Stimulated activated naive CD8-positive, alpha-beta T cell treated with anti-CD3 and anti-CD28 coated beads, Interleukin-15, Interleukin-2, amounts not matched to agents 100 ng/mL and 50 ng/mL, for 24 hours (primary cell): ENCODE data around the gene XRCC3.

Experiments
- H3K27ac Mint-ChIP-seq: one replicate; pipeline ENCODE4 v1.8.0; 2021; ENCODE audit warnings: mild to moderate bottlenecking, mixed read lengths
- H3K27me3 Mint-ChIP-seq: one replicate; pipeline ENCODE4 v1.8.0; 2021; ENCODE audit warnings: mixed read lengths
- H3K36me3 Mint-ChIP-seq: one replicate; pipeline ENCODE4 v1.8.0; 2021; ENCODE audit warnings: low read depth, mixed read lengths
- H3K4me1 Mint-ChIP-seq: one replicate; pipeline ENCODE4 v1.8.0; 2021; ENCODE audit warnings: low read depth, mixed read lengths
- H3K4me3 Mint-ChIP-seq: one replicate; pipeline ENCODE4 v1.8.0; 2021; ENCODE audit warnings: mild to moderate bottlenecking, mixed read lengths
- H3K9me3 Mint-ChIP-seq: one replicate; pipeline ENCODE4 v1.8.0; 2021; ENCODE audit warnings: mixed read lengths

The XRCC3 gene

DNA sequence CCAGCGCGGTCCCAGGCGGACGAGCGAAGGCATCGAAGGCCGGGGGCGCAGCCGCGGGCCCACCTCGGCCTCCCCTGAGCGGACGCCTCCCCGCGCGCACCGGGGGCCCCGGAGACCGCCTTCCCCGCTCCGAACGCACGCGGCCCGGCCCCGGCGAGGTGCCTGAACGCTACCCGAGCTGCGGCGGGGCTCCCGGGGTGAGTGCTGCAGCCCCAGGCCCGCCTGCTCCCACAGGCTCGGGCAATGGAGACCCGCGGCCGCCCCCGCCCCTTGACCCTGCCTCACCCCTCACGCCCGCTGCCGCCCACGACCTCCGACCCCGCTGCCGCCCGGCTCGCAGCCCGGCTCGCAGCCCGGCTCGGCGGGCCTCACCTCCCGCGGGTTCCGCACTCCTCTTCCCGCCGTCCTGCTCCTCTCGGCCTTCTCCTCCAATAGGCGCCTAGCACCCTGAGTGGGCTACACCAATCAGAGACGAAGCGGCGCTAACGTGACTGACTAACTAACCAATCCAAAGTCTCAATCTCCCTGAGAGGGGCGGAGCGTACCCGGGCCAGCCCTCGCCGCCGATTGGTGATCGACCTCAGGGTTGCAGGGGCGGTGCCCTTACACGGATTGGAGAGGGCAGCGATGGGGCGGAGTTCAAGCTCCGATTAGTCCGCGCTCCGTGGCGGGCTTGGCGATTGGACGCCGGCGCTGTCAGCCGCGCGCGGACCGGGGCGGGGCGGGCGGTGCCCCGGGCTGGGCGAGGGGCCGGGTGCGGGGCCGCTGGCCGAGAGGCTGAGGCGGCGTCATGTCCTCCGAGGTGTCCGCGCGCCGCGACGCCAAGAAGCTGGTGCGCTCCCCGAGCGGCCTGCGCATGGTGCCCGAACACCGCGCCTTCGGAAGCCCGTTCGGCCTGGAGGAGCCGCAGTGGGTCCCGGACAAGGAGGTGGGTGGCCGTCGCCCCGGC is at the start of gene XRCC3, which contains the start of gene ZFYVE21:
Gene XRCC3, minus strand, starts transcription at position 400 of the 949 bp plus-strand sequence. CDS start 4,364 bp downstream, outside the sequence.
Gene ZFYVE21, plus strand, starts transcription at position 759 of the 949 bp plus-strand sequence. Its CDS starts 32 bp downstream, at position 791.
- H3K9me3 Mint-ChIP-seq = no peaks in the 10 kb centered on the region
- H3K4me3 Mint-ChIP-seq = peak within 1 kb of the TSS; percentile 87
- H3K4me1 Mint-ChIP-seq = peaks cover 51% of the 10 kb centered on the region
- peaks cover 12% of the 10 kb centered on the region for H3K36me3 Mint-ChIP-seq
- peak within 1 kb of the TSS; percentile 94 for H3K27ac Mint-ChIP-seq
- no peaks in the 10 kb centered on the region for H3K27me3 Mint-ChIP-seq

DNA sequence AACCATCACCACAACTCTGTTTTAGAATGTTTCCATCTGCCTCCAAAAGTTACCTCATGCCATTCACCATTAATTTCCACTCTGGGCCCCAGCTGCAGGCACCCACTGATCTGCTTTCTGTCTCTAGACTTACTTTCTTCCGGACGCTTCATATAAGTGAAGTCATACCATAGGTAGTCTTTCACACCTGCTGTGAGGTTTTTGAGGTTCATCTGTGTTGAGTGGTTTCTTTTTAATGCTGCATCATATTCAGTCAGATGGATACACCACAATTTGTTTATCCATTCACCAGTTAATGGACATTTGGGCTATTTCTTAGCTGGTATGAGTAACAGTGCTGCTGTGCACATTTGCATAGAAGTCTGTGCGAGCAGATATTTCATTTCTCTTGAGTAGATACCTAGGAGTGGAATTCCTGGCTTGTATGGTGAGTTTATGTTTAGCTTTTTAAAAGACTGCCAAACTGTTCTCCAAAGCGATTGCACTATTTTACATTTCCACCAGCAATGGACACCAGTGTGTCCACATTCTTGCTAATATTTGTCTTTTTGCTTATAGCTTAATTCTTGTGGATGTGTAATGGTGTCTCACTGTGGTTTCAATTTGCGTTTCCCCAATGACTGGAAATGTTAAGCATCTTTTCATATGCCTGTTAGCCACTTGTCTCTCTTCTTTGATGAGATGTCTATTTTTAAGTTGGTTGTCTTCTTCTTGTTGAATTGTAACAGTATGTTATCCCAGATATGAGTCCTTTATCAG is 48.7 kb upstream of the XRCC3 start:
- Mint-ChIP-seq H3K27ac (no peak overlapping the region), H3K4me1 (peaks cover 6% of the 10 kb centered on the region), H3K27me3 (no peaks in the 10 kb centered on the region), H3K36me3 (no peaks in the 10 kb centered on the region), H3K9me3 (no peaks in the 10 kb centered on the region), H3K4me3 (no peak overlapping the region)

DNA sequence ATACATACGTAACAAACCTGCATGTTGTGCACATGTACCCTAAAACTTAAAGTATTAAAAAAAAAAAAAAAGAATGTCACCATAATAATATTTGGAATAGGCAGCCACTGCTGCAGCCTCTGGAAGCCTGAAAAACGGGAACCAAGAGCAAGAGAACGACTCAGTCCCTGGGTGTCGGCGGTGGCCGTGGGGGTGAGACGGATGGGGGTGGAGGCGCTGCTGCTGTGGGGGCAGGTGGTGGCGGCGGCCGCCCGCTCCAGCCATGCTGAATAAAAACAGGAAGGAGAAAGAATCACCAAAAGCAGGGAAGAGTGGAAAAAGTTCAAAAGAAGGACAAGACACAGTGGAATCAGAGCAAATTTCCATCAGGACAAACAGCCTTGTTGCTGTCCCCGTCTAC is 47.3 kb upstream of the XRCC3 start:
- no peaks in the 10 kb centered on the region for H3K27me3 Mint-ChIP-seq
- peaks cover 6% of the 10 kb centered on the region for H3K4me1 Mint-ChIP-seq
- no peak overlapping the region for H3K4me3 Mint-ChIP-seq
- H3K9me3 Mint-ChIP-seq = no peaks in the 10 kb centered on the region
- H3K36me3 Mint-ChIP-seq = no peaks in the 10 kb centered on the region
- H3K27ac Mint-ChIP-seq = no peak overlapping the region

DNA sequence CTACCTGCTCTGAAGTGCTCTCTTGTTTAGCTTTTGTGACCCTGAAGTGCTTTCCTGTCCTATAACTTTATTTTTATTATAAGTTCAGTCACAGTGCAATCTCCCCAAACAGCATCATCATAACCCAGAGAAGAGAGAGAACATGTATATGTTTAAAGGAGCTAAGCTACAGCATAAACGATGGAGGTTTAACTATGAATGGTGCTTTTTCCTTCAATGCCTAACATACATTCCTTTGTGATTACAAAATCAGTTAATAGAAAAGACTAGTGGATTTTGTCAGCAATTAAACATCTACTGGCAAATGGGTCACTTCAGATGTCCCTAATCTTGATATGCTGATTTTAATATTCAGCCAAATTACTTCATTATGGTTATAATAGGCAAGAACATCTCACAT is 46.8 kb upstream of the XRCC3 start:
- no peak overlapping the region for H3K27ac Mint-ChIP-seq
- H3K4me3 Mint-ChIP-seq = no peak overlapping the region
- no peaks in the 10 kb centered on the region for H3K36me3 Mint-ChIP-seq

DNA sequence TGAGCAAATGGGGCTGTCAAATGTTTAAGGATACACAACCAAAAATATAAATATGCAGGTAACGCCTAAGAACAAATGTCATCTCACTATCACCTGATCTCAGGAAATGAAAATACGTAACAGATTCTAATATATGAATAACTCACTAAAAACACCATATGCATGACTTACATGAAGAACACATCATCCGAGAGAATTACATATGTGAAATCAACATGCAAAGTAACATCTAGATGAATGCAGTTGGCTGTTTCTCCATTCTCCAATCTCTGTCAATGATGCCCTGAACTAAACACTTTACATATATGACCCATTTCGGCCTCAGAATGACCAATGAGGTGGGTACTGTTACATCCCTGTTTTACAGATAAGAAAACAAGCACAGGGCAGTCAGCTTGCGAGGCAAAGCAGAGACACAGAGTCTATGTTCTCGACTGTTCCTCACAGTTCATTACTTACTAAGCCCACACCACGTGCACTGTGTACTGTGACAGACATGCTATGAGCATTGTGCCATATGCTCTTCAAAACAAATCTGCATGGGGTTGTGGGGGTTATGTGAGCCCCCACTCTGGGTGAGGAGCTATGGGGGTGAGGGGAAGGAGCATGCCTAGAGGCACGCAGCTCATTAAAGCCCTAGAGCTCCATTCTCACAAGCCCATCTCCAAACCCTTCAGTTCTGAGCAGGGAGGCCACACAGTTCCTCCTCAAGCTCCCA is 43.0 kb upstream of the XRCC3 start:
- Mint-ChIP-seq H3K27me3 (no peaks in the 10 kb centered on the region), H3K4me1 (no peaks in the 10 kb centered on the region), H3K27ac (no peak overlapping the region), H3K36me3 (peaks cover 2% of the 10 kb centered on the region), H3K4me3 (no peak overlapping the region), H3K9me3 (no peaks in the 10 kb centered on the region)

More for the DNA sequence above, 46.8 kb upstream of the XRCC3 start:
- Mint-ChIP-seq H3K27me3 (no peaks in the 10 kb centered on the region), H3K4me1 (peaks cover 6% of the 10 kb centered on the region), H3K9me3 (no peaks in the 10 kb centered on the region)

DNA sequence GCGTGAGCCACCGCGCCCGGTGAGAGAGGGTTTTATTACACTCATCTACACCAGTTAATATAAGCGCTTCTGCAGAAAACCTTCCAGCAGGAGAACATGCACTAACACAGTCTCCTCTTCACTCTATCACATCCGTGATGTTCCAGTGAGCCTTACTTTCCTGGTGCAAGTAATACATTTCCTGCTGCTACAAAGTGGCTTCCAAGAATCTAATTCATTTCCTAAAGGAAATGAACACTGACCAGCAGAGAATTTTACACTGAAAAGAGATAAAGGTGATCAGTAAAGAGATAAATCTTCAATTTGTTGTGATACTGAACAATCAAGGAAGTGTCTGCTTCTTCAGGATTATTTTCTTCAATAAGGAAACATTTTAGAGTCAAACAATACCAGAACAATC is 39.8 kb upstream of the XRCC3 start:
- peaks cover 8% of the 10 kb centered on the region for H3K36me3 Mint-ChIP-seq
- no peak overlapping the region for H3K27ac Mint-ChIP-seq
- no peaks in the 10 kb centered on the region for H3K9me3 Mint-ChIP-seq
- no peaks in the 10 kb centered on the region for H3K4me1 Mint-ChIP-seq
- H3K4me3 Mint-ChIP-seq = no peak overlapping the region
- no peaks in the 10 kb centered on the region for H3K27me3 Mint-ChIP-seq

DNA sequence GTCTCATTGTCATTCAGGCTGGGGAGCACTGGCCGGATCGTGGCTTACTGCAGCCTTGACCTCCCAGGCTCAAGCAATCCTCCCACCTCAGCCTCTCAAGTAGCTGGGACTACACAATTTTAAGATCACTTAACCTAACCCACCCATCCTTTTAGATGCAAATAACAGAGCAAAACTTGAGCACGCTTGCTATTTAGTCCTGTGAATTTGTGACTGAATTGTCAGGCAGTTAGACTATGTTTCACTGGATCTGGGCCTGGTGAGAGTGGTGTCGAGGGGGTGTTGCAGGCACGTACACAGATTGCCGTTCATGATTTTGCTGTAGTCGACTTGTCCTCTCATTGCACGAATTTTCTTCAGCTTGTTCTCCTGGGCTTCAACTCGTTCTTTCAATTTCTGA is 38.5 kb upstream of the XRCC3 start:
- H3K36me3 Mint-ChIP-seq = peaks cover 12% of the 10 kb centered on the region
- H3K4me3 Mint-ChIP-seq = no peak overlapping the region
- H3K9me3 Mint-ChIP-seq = no peaks in the 10 kb centered on the region
- H3K27me3 Mint-ChIP-seq = no peaks in the 10 kb centered on the region
- no peak overlapping the region for H3K27ac Mint-ChIP-seq
- peaks cover 3% of the 10 kb centered on the region for H3K4me1 Mint-ChIP-seq

DNA sequence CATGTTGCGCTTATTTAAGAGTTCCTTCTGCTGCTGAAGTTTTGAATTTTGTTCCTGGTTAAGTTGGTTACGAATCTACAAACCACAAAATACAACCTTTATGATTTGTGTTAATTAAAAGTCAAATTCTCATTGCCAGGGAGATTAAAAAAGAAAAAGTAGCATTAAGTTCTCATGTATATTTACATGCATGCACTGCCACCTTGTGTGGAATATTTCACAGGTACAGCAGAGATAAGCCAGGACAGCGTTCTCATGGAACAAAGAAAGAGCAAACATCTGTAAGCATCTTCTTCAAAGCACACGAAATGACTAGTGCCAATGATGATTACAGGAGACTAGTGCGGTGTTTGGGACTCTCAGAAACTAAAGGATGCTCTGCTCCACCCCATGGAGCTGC is 34.6 kb upstream of the XRCC3 start:
- Mint-ChIP-seq H3K4me1 (peaks cover 11% of the 10 kb centered on the region), H3K4me3 (no peak overlapping the region), H3K27me3 (no peaks in the 10 kb centered on the region), H3K9me3 (no peaks in the 10 kb centered on the region), H3K27ac (no peak overlapping the region), H3K36me3 (peaks cover 12% of the 10 kb centered on the region)

DNA sequence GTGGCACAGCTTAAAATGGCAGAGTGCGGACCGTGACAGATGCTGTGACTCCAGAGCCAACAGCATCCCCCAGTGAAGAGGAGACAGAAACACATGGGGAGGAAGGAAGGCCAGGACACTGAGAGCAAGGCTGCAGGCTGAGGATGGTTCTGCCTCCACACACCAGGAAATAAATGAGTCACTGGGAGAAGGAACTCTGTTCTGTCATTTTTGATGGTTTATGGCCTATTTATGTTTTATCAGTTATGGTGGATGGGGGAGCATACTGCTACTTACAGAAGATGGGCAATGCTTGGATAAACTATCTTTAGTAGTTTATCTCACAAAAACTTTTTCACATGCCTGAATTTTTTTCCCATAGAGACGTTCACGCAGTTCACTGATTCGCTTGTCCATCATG is 34.2 kb upstream of the XRCC3 start:
- Mint-ChIP-seq H3K4me1 (peaks cover 11% of the 10 kb centered on the region), H3K36me3 (peaks cover 12% of the 10 kb centered on the region), H3K27me3 (no peaks in the 10 kb centered on the region), H3K4me3 (no peak overlapping the region), H3K9me3 (no peaks in the 10 kb centered on the region), H3K27ac (no peak overlapping the region)

DNA sequence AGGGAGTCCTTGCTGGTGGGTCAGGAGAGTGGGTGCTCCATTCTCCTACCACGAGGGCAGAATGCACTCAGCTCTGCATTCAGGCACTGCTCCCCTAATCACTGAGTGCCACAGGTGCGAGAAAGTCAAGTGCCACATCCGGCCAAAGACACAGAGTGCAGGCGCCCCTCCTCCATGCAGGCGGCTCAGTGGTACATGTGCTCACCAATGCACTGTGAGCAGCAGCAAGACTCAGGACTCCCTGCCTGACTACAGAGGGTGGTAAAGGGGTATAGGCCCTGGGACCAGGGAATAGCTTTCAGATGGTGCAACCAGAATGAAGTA is 33.2 kb upstream of the XRCC3 start:
- no peaks in the 10 kb centered on the region for H3K9me3 Mint-ChIP-seq
- peak overlapping the region; percentile 74 for H3K27ac Mint-ChIP-seq
- H3K36me3 Mint-ChIP-seq = peaks cover 12% of the 10 kb centered on the region
- H3K27me3 Mint-ChIP-seq = no peaks in the 10 kb centered on the region
- peaks cover 11% of the 10 kb centered on the region for H3K4me1 Mint-ChIP-seq
- no peak overlapping the region for H3K4me3 Mint-ChIP-seq

DNA sequence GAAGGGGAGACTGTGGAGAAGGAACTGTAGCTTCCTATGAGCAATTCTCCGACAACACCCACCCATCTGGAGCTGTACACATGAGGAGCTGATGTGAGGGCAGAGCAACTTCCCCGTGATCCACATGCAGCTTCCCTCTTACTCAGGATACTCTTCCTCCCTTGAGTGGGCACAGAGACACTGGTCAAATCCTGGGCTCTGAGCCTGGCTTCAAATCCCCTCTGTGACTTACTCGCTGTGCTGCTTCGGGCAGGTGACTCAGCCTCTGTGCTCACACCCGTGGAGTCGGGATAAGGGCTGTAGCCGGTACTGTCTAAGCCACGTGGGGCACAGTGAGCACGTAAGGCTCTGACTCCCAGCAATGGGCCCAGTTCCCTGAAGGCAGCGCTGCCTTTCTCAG is 31.4 kb upstream of the XRCC3 start:
- Mint-ChIP-seq H3K9me3 (no peaks in the 10 kb centered on the region), H3K4me1 (peaks cover 11% of the 10 kb centered on the region), H3K4me3 (no peak overlapping the region), H3K27ac (no peak overlapping the region), H3K27me3 (no peaks in the 10 kb centered on the region), H3K36me3 (peaks cover 4% of the 10 kb centered on the region)

DNA sequence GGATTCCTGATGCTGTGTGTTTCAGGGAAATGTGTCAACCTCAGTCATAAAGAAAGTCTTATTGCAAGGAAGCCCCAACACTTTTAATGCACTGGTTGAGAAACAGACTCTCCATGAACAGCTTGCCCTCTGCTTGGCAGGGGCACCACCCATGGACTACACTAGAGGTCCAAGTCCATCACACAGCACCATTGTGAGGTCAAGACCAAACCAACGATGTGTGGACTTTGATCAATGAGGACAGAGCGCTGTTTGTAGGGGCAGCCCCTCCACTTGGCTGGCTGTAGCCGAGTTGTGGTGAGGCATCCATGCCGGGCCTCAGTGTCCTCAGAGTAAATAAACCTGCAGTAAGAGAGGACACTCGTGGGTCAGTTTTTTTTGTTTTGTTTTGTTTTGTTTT is 30.2 kb upstream of the XRCC3 start:
- no peaks in the 10 kb centered on the region for H3K27me3 Mint-ChIP-seq
- H3K9me3 Mint-ChIP-seq = no peaks in the 10 kb centered on the region
- peaks cover 11% of the 10 kb centered on the region for H3K4me1 Mint-ChIP-seq
- peaks cover 4% of the 10 kb centered on the region for H3K36me3 Mint-ChIP-seq
- no peak overlapping the region for H3K27ac Mint-ChIP-seq
- H3K4me3 Mint-ChIP-seq = no peak overlapping the region

DNA sequence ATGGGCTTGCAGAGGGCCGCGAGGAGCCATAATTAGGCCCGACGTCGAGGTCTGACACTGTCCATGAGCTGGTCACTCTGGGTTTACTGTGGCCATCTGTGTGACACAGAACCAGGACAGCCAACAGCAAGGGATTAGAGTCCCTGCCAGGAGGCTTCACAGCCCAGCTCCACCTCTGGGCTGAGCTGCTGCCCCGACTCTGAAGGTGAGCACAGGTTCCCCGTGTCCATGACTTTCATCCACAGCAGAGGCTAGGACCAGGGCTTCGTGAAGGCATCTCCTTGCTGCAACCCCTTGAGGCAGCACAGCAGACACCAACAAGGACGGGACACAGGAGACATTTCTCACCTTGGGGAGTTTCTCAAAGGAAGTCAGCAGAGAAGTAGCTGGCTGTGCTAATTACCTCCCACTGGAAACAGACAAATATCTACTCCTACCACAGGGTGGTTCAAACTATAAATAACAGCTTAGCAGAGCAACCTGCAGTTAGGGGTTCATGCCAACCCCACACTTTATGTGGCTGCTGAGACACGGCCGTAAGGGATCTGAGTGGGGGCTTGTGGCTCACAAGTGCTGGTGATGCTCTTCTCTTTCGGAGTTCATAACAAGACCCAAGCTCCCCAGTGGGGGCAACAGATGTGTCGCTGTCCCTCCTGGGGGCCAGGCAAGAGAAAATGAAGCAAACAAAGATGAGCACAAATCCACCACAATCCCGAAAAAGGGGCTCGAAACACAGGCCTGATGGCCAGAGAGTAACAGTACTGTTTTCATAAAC is 29.6 kb upstream of the XRCC3 start:
- H3K9me3 Mint-ChIP-seq = no peaks in the 10 kb centered on the region
- H3K4me1 Mint-ChIP-seq = peaks cover 11% of the 10 kb centered on the region
- H3K27me3 Mint-ChIP-seq = no peaks in the 10 kb centered on the region
- H3K4me3 Mint-ChIP-seq = no peak overlapping the region
- no peak overlapping the region for H3K27ac Mint-ChIP-seq
- peaks cover 4% of the 10 kb centered on the region for H3K36me3 Mint-ChIP-seq

DNA sequence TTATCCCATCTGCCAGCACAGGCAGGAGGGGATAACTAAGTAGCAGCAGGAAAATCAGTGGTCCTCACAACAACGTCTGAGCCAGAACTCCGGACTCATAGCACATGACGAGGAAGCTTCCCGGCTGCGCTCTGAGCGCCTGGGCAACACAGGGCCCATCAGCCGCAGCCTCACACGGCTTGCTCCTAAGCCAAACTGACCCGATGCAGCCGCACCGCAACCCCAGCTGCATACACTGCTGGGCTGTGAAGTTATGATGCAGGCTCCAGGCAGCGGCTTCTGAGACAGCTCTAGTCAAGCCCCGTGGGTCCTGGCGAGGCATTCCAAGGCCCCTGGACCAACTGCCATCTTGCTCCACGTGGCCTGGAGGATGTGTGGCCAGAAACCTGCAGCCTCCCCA is 28.4 kb upstream of the XRCC3 start:
- H3K9me3 Mint-ChIP-seq = no peaks in the 10 kb centered on the region

More for the DNA sequence above, 28.4 kb upstream of the XRCC3 start:
- H3K27me3 Mint-ChIP-seq = no peaks in the 10 kb centered on the region
- H3K4me1 Mint-ChIP-seq = peaks cover 7% of the 10 kb centered on the region
- H3K27ac Mint-ChIP-seq = no peak overlapping the region
- no peak overlapping the region for H3K4me3 Mint-ChIP-seq
- H3K36me3 Mint-ChIP-seq = no peaks in the 10 kb centered on the region
